ENCODE results near the gene ESRRB. TPM values are rescaled to one million over a fixed set of nuclear protein-coding genes. Genes with fewer than 3 reads are reported as not detected.

The ESRRB gene
- total RNA-seq, 1 donor from 2014 or later = 0.16 TPM

- H3K27me3 Mint-ChIP-seq (ENCODE audit: low read depth) = peaks cover 2% of the 10 kb centered on the region
- TF ChIP-seq CTCF (IDR thresholded peaks at IDR 0.05; ENCODE audit: unreplicated experiment) = no peak
- H3K36me3 Mint-ChIP-seq = no peaks in the 10 kb centered on the region
- no peak overlapping the region for H3K27ac Mint-ChIP-seq
- no peak for DNase-seq (ENCODE audit: low spot score in 2 of 2, unreplicated experiment in 2 of 2)
- H3K9me3 Mint-ChIP-seq = no peaks in the 10 kb centered on the region
- H3K4me3 Mint-ChIP-seq = no peak overlapping the region
- peaks cover 4% of the 10 kb centered on the region for H3K4me1 Mint-ChIP-seq
These were observed 81.1 kb downstream of the ESRRB start for GRCh38 chr14:76456891-76457586.

GRCh38 chr14:76457841-76458240 lies 81.9 kb downstream of the ESRRB start:
- H3K9me3 Mint-ChIP-seq = no peaks in the 10 kb centered on the region
- TF ChIP-seq CTCF (IDR thresholded peaks at IDR 0.05; ENCODE audit: unreplicated experiment) = no peak
- H3K4me1 Mint-ChIP-seq = peaks cover 4% of the 10 kb centered on the region
- no peak overlapping the region for H3K4me3 Mint-ChIP-seq
- no peaks in the 10 kb centered on the region for H3K36me3 Mint-ChIP-seq
- H3K27me3 Mint-ChIP-seq (ENCODE audit: low read depth) = peaks cover 2% of the 10 kb centered on the region
- no peak for DNase-seq (ENCODE audit: low spot score in 2 of 2, unreplicated experiment in 2 of 2)
- no peak overlapping the region for H3K27ac Mint-ChIP-seq

- no peak overlapping the region for H3K4me3 Mint-ChIP-seq
- H3K9me3 Mint-ChIP-seq = no peaks in the 10 kb centered on the region
- H3K36me3 Mint-ChIP-seq = no peaks in the 10 kb centered on the region
- no peak for TF ChIP-seq CTCF (IDR thresholded peaks at IDR 0.05; ENCODE audit: unreplicated experiment)
- DNase-seq (ENCODE audit: low spot score in 2 of 2, unreplicated experiment in 2 of 2) = no peak
- H3K27me3 Mint-ChIP-seq (ENCODE audit: low read depth) = peaks cover 2% of the 10 kb centered on the region
- H3K4me1 Mint-ChIP-seq = peaks cover 15% of the 10 kb centered on the region
- H3K27ac Mint-ChIP-seq = no peak overlapping the region
These were observed 85.9 kb downstream of the ESRRB start for GRCh38 chr14:76461886-76462285.

GRCh38 chr14:76462330-76462729 lies 86.4 kb downstream of the ESRRB start:
- H3K36me3 Mint-ChIP-seq = no peaks in the 10 kb centered on the region
- no peaks in the 10 kb centered on the region for H3K9me3 Mint-ChIP-seq
- no peak for TF ChIP-seq CTCF (IDR thresholded peaks at IDR 0.05; ENCODE audit: unreplicated experiment)
- no peak for DNase-seq (ENCODE audit: low spot score in 2 of 2, unreplicated experiment in 2 of 2)
- no peak overlapping the region for H3K4me3 Mint-ChIP-seq
- peaks cover 16% of the 10 kb centered on the region for H3K4me1 Mint-ChIP-seq
- peaks cover 2% of the 10 kb centered on the region for H3K27me3 Mint-ChIP-seq (ENCODE audit: low read depth)
- no peak overlapping the region for H3K27ac Mint-ChIP-seq

GRCh38 chr14:76463105-76463504 lies 87.2 kb downstream of the ESRRB start:
- Mint-ChIP-seq H3K9me3 (no peaks in the 10 kb centered on the region), H3K27ac (peak overlapping the region; percentile 35), H3K4me3 (no peak overlapping the region)

More at GRCh38 chr14:76463105-76463504, 87.2 kb downstream of the ESRRB start:
- no peaks in the 10 kb centered on the region for H3K36me3 Mint-ChIP-seq
- TF ChIP-seq CTCF (IDR thresholded peaks at IDR 0.05; ENCODE audit: unreplicated experiment) = no peak
- DNase-seq (ENCODE audit: low spot score in 2 of 2, unreplicated experiment in 2 of 2) = no peak
- peaks cover 23% of the 10 kb centered on the region for H3K4me1 Mint-ChIP-seq
- H3K27me3 Mint-ChIP-seq (ENCODE audit: low read depth) = peaks cover 2% of the 10 kb centered on the region

All from mesothelial cell of epicardium (in vitro differentiated cells).